GM18868 (cell line): Measurements from ENCODE around the gene VGLL1.

Experiments used
- ATAC-seq: cut with Tn5 transposase; IDR thresholded peaks from one replicate; pipeline ENCODE4 v1.9.1; 2021; ENCODE audit warnings: mild to moderate bottlenecking, moderate library complexity; ENCODE audit not compliant: unreplicated experiment

Gene VGLL1

GRCh38 chrX:136531951-136532350, at the start of gene VGLL1:
VGLL1 (plus strand) TSS chrX:136532215; CDS start chrX:136536021, 3,806 bp downstream.
- ATAC-seq = no peak

DNA sequence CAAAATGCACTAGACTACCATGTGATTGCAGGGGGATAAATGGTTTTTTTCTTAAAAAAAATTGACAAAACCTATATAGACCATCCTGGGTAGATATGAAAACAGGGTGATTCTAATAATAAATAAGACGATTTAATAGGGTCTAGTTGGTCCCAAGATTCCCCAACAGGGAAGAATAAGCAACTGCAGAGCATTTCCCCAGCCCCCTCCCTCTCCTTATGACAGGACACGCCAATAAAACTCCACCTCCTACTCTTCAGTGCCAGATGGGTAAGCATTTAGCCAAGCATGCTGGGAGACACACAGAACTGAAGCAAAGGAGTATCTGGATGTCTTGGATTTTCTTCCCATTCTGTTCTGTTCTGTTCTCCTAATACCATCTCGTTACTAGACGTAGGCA, 44.4 kb upstream of the VGLL1 start, which contains the start of gene BRS3:
BRS3 (plus strand) TSS at position 301 of the 400 bp plus-strand sequence. CDS start 168 bp downstream, outside the sequence.
- ATAC-seq = no peak

- no peak for ATAC-seq
Measured at GRCh38 chrX:136488706-136489105, 43.3 kb upstream of the VGLL1 start.

DNA sequence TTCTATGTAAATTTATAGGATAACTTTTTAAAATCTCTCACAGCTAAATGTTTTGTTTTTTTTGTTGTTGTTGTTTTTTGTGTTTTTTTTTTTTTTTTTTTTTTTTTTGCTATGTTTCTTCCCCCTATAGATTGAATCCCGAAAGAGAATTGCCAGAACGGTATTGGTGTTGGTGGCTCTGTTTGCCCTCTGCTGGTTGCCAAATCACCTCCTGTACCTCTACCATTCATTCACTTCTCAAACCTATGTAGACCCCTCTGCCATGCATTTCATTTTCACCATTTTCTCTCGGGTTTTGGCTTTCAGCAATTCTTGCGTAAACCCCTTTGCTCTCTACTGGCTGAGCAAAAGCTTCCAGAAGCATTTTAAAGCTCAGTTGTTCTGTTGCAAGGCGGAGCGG, 40.2 kb upstream of the VGLL1 start:
- ATAC-seq = no peak

GRCh38 chrX:136493011-136493410, 39.0 kb upstream of the VGLL1 start:
- ATAC-seq = no peak

DNA sequence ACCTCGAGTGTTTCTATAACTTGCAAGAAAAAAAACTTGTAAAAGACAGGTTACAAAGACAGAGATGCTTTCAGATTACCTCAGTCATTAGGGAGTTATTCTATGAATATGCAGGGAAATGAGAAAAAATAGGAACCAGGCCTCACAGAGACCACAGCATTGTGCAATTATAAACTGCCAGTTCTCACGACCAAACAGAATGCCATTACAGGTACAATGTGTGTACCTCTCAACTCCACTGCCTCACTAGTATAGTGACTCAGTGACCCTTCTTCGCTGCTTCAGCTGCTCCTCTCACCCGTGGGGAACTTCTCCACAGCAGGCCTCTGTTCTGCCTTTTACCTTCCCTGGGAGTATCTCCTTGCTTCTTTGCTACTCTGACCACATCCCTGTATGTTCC, 37.0 kb upstream of the VGLL1 start:
- ATAC-seq = no peak

DNA sequence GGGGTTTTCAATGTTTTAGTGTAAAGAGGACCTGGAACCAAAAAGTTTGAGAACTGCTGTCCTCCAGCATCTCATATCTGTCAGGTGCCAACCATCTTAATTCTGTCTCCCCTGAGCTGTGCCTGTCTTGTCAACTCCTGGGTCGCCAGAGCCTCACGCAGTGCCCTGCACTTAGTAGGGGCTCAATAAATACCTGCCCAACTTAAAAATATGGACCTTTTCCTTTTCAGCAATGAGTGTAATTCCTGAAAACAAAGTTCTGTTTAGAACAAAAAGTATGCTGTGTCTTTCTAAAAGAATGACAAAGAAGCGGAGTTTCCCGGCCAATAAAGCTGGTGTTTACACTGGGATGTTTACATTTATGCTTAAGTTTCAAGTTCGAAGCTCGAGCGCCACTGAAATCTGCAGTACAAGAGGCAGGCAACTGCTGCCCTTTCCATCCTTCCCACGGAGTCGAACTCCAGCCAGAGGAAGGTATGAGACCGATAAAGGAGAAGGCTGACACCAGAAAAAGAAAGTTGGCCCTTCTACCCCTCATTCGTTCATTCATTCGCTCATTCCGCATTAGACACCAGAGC, 35.7 kb upstream of the VGLL1 start:
- ATAC-seq = no peak

DNA sequence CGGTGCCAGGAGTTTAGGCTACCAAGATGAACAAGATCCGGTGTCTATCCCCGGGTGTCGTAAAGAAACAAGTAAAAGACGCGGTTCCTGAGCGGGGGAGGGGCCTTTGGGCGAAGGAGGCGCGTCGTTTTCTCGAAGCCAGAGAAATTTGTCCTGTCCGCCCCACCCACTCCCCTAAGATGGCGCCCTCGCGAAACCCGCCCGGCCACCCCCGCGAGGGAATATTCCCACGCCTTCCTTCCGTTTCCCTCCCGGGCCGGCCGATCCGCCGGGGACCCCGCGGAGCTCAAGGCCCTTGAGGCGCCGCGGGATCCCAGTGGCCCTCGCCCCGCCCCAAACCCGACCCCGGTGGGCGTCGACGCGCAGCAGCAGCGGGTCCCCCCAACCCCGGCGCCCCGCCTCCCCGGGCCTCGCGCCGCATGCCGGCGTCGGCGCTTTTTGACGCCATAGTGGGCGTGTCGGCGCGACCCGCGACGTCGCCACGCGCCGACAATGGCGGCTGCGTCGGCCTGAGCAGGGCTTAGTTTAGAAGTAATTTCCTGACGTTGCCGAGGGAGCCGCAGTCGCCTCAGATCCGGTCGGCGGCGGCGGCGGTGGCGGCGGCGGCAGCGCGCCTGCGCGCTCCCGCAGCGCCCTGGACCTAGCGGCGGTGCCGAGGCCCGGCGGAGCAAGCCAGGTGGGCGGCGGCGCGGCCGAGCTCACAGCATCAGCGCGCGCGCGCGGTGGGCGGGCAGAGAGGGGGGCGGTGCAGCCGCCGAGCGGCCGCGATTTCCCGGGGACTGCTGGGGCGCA, 35.1 kb upstream of the VGLL1 start:
- peak; percentile 80 for ATAC-seq

DNA sequence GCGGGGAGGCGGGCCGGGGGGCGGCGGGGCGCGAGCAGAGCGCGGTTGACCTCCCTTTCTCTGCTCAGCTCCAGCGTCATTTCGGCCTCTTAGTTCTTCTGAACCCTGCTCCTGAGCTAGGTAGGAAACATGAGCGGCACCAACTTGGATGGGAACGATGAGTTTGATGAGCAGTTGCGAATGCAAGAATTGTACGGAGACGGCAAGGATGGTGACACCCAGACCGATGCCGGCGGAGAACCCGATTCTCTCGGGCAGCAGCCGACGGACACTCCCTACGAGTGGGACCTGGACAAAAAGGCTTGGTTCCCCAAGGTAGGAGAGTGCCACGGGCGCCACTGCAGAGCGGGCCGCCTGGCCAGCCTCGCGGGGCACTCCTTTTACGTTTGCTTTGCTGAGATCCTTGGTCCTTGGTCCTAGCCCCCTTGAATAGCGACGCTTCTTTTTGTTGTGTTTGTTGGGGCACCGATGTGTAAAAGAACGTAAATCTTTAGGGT, 34.4 kb upstream of the VGLL1 start, which contains the start of gene HTATSF1:
HTATSF1 (plus strand) TSS at position 37 of the 497 bp plus-strand sequence; CDS start at position 130, 93 bp downstream.
- peak; percentile 11 for ATAC-seq

DNA sequence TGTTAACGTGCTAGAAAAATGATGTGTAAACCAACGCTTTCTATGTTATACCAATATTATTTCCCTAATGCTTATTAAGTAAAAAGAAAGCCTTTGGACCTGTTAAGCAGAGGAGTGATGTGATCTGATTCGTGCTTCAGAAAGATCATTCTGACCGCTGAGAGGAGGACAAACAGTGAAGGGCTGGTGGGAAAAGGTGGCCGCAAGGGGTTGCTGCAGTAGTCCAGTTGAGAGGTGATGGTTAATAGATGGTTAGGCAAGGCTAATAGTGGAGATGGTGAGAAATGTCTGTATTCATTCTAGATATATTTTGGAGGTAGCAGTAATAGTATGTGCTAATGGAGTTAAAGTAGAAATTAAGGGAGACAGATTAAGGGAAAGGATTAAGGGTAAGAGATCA, 12.9 kb upstream of the VGLL1 start:
- ATAC-seq = no peak

- no peak for ATAC-seq
Measured at GRCh38 chrX:136523770-136524169, 8.2 kb upstream of the VGLL1 start.

DNA sequence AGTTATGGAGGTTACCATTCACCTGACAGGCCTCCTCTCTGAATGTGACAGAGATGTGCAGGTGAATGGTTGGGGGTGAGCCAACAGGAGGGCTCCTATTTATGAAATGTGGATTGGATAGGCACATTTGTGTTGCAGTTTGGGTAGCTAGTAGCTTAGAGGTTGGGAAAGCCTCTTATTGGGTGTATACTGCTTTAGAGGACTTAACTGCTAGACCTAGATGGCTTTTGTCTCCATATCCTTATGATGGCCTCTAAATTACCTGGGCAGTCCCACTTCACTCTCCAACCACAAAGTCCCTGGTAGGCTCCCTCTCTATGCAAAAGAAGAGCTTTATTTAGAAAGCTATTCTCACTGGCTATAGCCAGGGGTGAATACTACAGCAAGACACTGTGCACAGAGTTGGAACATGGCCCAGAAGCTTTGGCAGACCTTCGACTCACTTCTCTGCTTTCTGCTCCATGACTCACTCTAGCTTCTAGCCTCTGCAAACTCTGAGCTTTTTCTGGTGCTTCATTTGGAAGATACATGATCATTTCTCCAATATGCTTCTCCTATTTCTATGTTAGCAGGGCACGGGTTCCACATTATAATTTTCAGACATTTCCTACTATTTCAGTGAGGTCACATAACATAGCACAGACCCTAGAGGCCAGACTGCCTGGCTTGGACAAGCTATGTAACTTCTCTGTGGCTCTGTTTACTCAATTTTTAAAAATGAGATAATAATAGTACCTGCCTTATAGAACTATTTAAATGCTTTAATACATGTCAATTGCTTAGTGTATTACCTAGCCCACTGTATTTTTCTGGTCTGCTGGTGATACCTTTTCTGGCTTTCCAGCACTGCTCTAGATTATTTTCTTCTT, 6.0 kb upstream of the VGLL1 start:
- no peak for ATAC-seq

GRCh38 chrX:136528645-136529315, 3.2 kb upstream of the VGLL1 start:
- no peak for ATAC-seq

DNA sequence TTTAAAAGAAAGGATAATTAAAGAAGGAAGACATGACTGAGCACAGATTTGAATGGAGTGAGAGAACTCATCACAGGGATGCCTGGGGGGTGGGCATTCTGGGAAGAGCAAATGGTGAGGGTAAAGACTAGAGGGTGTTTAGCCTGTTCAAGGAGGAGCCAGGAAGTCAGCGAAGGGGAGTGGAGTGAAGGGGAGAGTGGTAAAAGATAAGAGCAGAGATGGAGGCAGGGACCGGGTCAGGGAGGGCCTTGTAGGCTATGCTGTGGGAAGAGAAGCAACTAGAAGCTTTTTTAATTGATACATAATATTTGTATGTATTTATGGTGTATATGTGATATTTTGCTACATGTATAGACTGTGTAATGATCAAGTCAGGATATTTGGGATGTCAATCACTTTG, 2.2 kb upstream of the VGLL1 start:
- ATAC-seq = no peak

GRCh38 chrX:136534131-136534530, 2.1 kb downstream of the VGLL1 start:
- ATAC-seq = no peak

DNA sequence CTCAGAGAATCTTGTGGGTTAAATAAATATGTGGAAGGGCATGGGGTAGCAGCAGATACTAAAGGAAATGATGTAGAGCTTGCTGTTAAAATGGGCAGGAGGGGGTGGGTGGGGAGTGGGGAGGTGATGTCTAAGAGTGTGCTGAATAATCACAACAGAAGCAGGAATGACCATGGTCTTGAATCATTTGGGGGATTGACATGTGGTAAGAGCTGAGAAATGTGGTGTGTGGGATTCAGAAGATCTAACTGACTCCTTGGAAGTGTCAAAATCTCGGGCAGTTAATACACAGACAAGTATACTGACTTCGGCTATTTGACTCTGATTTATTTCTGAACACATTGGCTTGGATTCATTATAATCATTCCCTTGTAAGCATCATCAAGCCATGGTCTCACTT, 6.8 kb downstream of the VGLL1 start:
- no peak for ATAC-seq

GRCh38 chrX:136540226-136540625, 8.2 kb downstream of the VGLL1 start:
- no peak for ATAC-seq

DNA sequence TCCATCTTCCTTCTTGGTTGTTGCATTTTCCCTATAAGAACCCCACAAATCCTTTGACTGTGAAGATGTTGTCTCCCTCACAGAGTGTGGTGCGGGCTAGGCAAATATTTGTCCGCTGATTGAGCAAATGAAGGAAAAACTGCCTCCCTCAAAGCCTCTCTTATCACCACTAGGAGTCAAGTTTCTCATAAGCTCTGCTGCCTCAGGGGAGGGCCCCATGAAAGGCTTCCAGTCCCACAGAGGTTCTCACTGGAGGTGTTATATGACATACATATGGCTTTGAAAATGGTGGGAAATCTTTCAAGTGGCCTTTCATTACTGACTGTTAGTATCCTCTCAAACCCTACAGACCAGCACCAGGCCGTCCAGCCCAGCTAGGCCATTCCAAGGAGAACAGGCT, 9.3 kb downstream of the VGLL1 start:
- no peak for ATAC-seq

- ATAC-seq = no peak
Measured at GRCh38 chrX:136542281-136542680, 10.3 kb downstream of the VGLL1 start.

- ATAC-seq = no peak
Measured at GRCh38 chrX:136546371-136546781, 14.4 kb downstream of the VGLL1 start.

- ATAC-seq = no peak
Measured at GRCh38 chrX:136549226-136549625, 17.2 kb downstream of the VGLL1 start.
